H1 (cell line): ENCODE data around the gene RAB35. TPM values are rescaled to one million over a fixed set of nuclear protein-coding genes. Genes with fewer than 3 reads are reported as not detected.

Experiments
- CTCF ChIA-PET: fragments of 300-600 bp; sonication (Branson Sonifier 250); formaldehyde crosslinking; loops from one replicate; lab custom pipeline; 2021; ENCODE audit not compliant: partially characterized antibody; lab: Charles Lee
- POLR2A ChIA-PET: fragments of 300-600 bp; sonication (Branson Sonifier 250); formaldehyde crosslinking; loops from one replicate; lab custom pipeline; 2021; ENCODE audit warnings: inconsistent platforms; ENCODE audit not compliant: partially characterized antibody; lab: Charles Lee
- DNase-seq, 2 experiments: peaks; one replicate each; pipeline versions ENCODE4 v3.0.0 to v3.0.0-alpha.2; 2010 to 2022; ENCODE audit warnings: low spot score in 2 of 2, low read depth in 1 of 2, mixed read lengths in 1 of 2
- FAIRE-seq: peaks from 2 replicates; lab custom pipeline; 2011; peaks lifted over from hg19 to GRCh38; lab: Jason Lieb, UNC
- H2AFZ ChIP-seq: 2 replicates; pipeline ENCODE4 v1.8.1; 2012; ENCODE audit warnings: low read length, inconsistent platforms
- H2AK5ac ChIP-seq: 2 replicates; pipeline ENCODE4 v1.6.1; 2013; ENCODE audit warnings: low read depth, low read length
- H2BK120ac ChIP-seq: replicated peaks from 2 replicates; pipeline ENCODE3; 2013; ENCODE audit warnings: low read depth, low read length, inconsistent platforms
- H2BK12ac ChIP-seq: 2 replicates; pipeline ENCODE4 v1.6.1; 2013; ENCODE audit warnings: low read depth, low read length
- H2BK15ac ChIP-seq: 2 replicates; pipeline ENCODE4 v1.6.1; 2013; ENCODE audit warnings: low read length
- H2BK20ac ChIP-seq: 2 replicates; pipeline ENCODE4 v1.6.1; 2013; ENCODE audit warnings: low read length
- H2BK5ac ChIP-seq: 2 replicates; pipeline ENCODE4 v1.6.1; 2013; ENCODE audit warnings: low read depth, low read length
- H3K14ac ChIP-seq: 2 replicates; pipeline ENCODE4 v1.6.1; 2013; ENCODE audit warnings: inconsistent platforms; ENCODE audit not compliant: insufficient read length
- H3K18ac ChIP-seq: 2 replicates; pipeline ENCODE4 v1.6.1; 2013; ENCODE audit warnings: low read length; ENCODE audit errors: extremely low read depth
- H3K23ac ChIP-seq: 2 replicates; pipeline ENCODE4 v1.6.1; 2013; ENCODE audit warnings: inconsistent platforms; ENCODE audit not compliant: insufficient read length
- H3K23me2 ChIP-seq: 2 replicates; pipeline ENCODE4 v1.6.1; 2013; ENCODE audit warnings: low read depth, low read length
- H3K27ac ChIP-seq: 2 replicates; pipeline ENCODE4 v1.6.1; 2011; ENCODE audit warnings: low read depth, low read length, inconsistent platforms
- H3K27me3 ChIP-seq, 4 experiments: replicated peaks in 1 of 4; 1 replicate in 1 of 4; 2 replicates in 3 of 4; pipeline versions ENCODE4 v1.6.1 to v1.8.1; 2011 to 2013; ENCODE audit warnings: low read length in 3 of 4, mild to moderate bottlenecking in 3 of 4, inconsistent platforms in 2 of 4, mixed read lengths in 2 of 4, moderate library complexity in 1 of 4; ENCODE audit not compliant: control insufficient read depth in 3 of 4, insufficient read depth in 3 of 4; ENCODE audit errors: extremely low read depth in 1 of 4
- H3K36me3 ChIP-seq, 4 experiments: 2 replicates each; pipeline versions ENCODE4 v1.6.1 to v1.8.1; 2011 to 2013; ENCODE audit warnings: mild to moderate bottlenecking in 4 of 4, low read length in 3 of 4, moderate library complexity in 2 of 4, control low read depth in 1 of 4, inconsistent platforms in 1 of 4; ENCODE audit not compliant: insufficient read depth in 4 of 4, control insufficient read depth in 2 of 4
- H3K4ac ChIP-seq: replicated peaks from 2 replicates; pipeline ENCODE3; 2013; ENCODE audit warnings: low read length, low read depth, mixed read lengths, inconsistent platforms; ENCODE audit not compliant: insufficient read length
- H3K4me1 ChIP-seq, 4 experiments: replicated peaks in 1 of 4; 1 replicate in 1 of 4; 2 replicates in 3 of 4; pipeline versions ENCODE4 v1.6.1 to v1.8.1; 2011 to 2013; ENCODE audit warnings: low read length in 3 of 4, inconsistent platforms in 2 of 4, mixed read lengths in 1 of 4; ENCODE audit not compliant: insufficient read depth in 4 of 4, control insufficient read depth in 3 of 4
- H3K4me2 ChIP-seq, 2 experiments: 2 replicates each; pipeline versions ENCODE4 v1.6.1 to v1.8.1; 2011 to 2013; ENCODE audit warnings: low read depth in 2 of 2, low read length in 2 of 2, control low read depth in 1 of 2, inconsistent platforms in 1 of 2, mild to moderate bottlenecking in 1 of 2; ENCODE audit not compliant: insufficient read depth in 1 of 2
- H3K4me3 ChIP-seq, 4 experiments: fragments of 200-600, 300-600 bp in 1 of 4; sonication (generic), shearing (Covaris generic), sonication (Bioruptor Twin) in 1 of 4; 2 replicates each; pipeline versions ENCODE4 v1.5.1 to v1.8.1; 2011 to 2016; ENCODE audit warnings: low read length in 4 of 4, low read depth in 3 of 4, control low read depth in 2 of 4, inconsistent platforms in 2 of 4, mild to moderate bottlenecking in 2 of 4, mixed read lengths in 1 of 4, moderate library complexity in 1 of 4; ENCODE audit not compliant: insufficient read depth in 2 of 4; ENCODE audit errors: extremely low read depth in 1 of 4
- H3K56ac ChIP-seq: replicated peaks from 2 replicates; pipeline ENCODE3; 2013; ENCODE audit warnings: low read depth, mild to moderate bottlenecking, mixed read lengths, low read length, inconsistent platforms; ENCODE audit not compliant: insufficient read length
- H3K79me1 ChIP-seq: 2 replicates; pipeline ENCODE4 v1.6.1; 2013; ENCODE audit warnings: low read depth, low read length, control low read depth
- H3K79me2 ChIP-seq, 2 experiments: 2 replicates each; pipeline versions ENCODE4 v1.6.1 to v1.8.1; 2012 to 2013; ENCODE audit warnings: low read length in 2 of 2, mild to moderate bottlenecking in 2 of 2, inconsistent platforms in 1 of 2; ENCODE audit not compliant: insufficient read depth in 2 of 2, control insufficient read depth in 1 of 2
- H3K9ac ChIP-seq, 4 experiments: replicated peaks in 1 of 4; 1 replicate in 1 of 4; 2 replicates in 3 of 4; pipeline versions ENCODE4 v1.6.1 to v1.8.1; 2011 to 2013; ENCODE audit warnings: low read depth in 3 of 4, low read length in 3 of 4, control low read depth in 2 of 4, mild to moderate bottlenecking in 2 of 4, moderate library complexity in 2 of 4, inconsistent platforms in 1 of 4; ENCODE audit errors: extremely low read depth in 1 of 4
- H3K9me3 ChIP-seq, 2 experiments: 2 replicates each; pipeline versions ENCODE4 v1.6.1 to v1.8.1; 2012 to 2013; ENCODE audit warnings: mild to moderate bottlenecking in 2 of 2, moderate library complexity in 2 of 2, control low read depth in 1 of 2, inconsistent platforms in 1 of 2, low read depth in 1 of 2, low read length in 1 of 2, mixed read lengths in 1 of 2; ENCODE audit not compliant: insufficient read depth in 2 of 2
- H4K20me1 ChIP-seq, 2 experiments: replicated peaks in 1 of 2; 2 replicates each; pipeline versions ENCODE3 to v1.8.1; 2011 to 2013; ENCODE audit warnings: inconsistent platforms in 2 of 2, low read length in 2 of 2, mild to moderate bottlenecking in 1 of 2; ENCODE audit not compliant: insufficient read depth in 2 of 2, control insufficient read depth in 1 of 2
- H4K5ac ChIP-seq: 2 replicates; pipeline ENCODE4 v1.6.1; 2013; ENCODE audit warnings: low read length, low read depth, mixed read lengths, inconsistent platforms; ENCODE audit not compliant: insufficient read length
- H4K8ac ChIP-seq: 2 replicates; pipeline ENCODE4 v1.8.0; 2013; ENCODE audit warnings: mild to moderate bottlenecking, moderate library complexity, low read length, inconsistent platforms; ENCODE audit not compliant: insufficient read depth; ENCODE audit errors: extremely low read depth
- H4K91ac ChIP-seq: replicated peaks from 2 replicates; pipeline ENCODE3; 2013; ENCODE audit warnings: low read length, mixed read lengths, inconsistent platforms; ENCODE audit not compliant: insufficient read length
- CHD1 ChIP-seq: IDR thresholded peaks from 2 replicates; pipeline ENCODE4 v1.6.1; 2012; ENCODE audit warnings: low read depth, low read length, improper control_type of control experiment
- JUN ChIP-seq: IDR thresholded peaks from 2 replicates; pipeline ENCODE4 v1.6.1; 2011; ENCODE audit warnings: low read depth, mild to moderate bottlenecking, improper control_type of control experiment, low read length
- POLR2A ChIP-seq, 2 experiments: IDR thresholded peaks; 1 replicate in 1 of 2; 2 replicates in 1 of 2; pipeline ENCODE4 v1.6.1; 2011; ENCODE audit warnings: low read depth in 2 of 2, low read length in 2 of 2, mild to moderate bottlenecking in 2 of 2; ENCODE audit errors: control extremely low read depth in 1 of 2
- WGBS, 2 experiments: shearing (Covaris generic) in 1 of 2; methylation state at CpG; one replicate each; pipeline versions ENCODE4 v1.1.6 to v1.1.7; 2013 to 2015; ENCODE audit warnings: low lambda C conversion rate in 2 of 2, mixed read lengths in 2 of 2, inconsistent platforms in 1 of 2, low coverage in 1 of 2, missing lambda C conversion rate in 1 of 2; ENCODE audit not compliant: insufficient replicate concordance in 2 of 2, insufficient coverage in 1 of 2, insufficient read length in 1 of 2; ENCODE audit errors: extremely low coverage in 1 of 2, missing lambda C conversion rate in 1 of 2; 5-methylcytosine and 5-hydroxymethylcytosine counted together
- polyA plus RNA-seq, 7 experiments: library from polyadenylated mRNA; depleted of rRNA in 3 of 7; stranded (reverse) in 5 of 7; unstranded in 2 of 7; fragments of >200 nt in 5 of 7; fragments of 200-250 nt in 2 of 7; gene quantifications; 1 replicate in 5 of 7; 2 replicates in 1 of 7; 4 replicates in 1 of 7; pipeline versions ENCODE4 v1.2.1 to v1.2.3, GENCODE V29; 2011 to 2013; ENCODE audit warnings: missing spikeins in 2 of 7, mixed read lengths in 2 of 7
- total RNA-seq: library from RNA; stranded (reverse); fragmentation: NEBNext Ultra II Directional; extraction: Animal tissue kit (Norgen Biotek cat#: 25700); gene quantifications from 2 replicates; pipeline ENCODE4 v1.2.1, GENCODE V29; 2021
- TF ChIP-seq, protein P1 (sequence below), 3 experiments: IDR thresholded peaks; 1 replicate in 2 of 3; 2 replicates in 1 of 3; pipeline versions ENCODE4 v1.5.1 to v1.6.1; 2011; ENCODE audit warnings: low read length in 3 of 3, mild to moderate bottlenecking in 3 of 3, inconsistent platforms in 2 of 3, low read depth in 1 of 3, moderate library complexity in 1 of 3; ENCODE audit not compliant: insufficient read depth in 1 of 3; ENCODE audit errors: control extremely low read depth in 1 of 3

The RAB35 gene
- total and polyA plus RNA-seq, 2 of the 8 experiments (the other 6 are each of a cell fraction or from before 2014, with no cell fraction given) = 33.4 to 39.0 TPM

DNA sequence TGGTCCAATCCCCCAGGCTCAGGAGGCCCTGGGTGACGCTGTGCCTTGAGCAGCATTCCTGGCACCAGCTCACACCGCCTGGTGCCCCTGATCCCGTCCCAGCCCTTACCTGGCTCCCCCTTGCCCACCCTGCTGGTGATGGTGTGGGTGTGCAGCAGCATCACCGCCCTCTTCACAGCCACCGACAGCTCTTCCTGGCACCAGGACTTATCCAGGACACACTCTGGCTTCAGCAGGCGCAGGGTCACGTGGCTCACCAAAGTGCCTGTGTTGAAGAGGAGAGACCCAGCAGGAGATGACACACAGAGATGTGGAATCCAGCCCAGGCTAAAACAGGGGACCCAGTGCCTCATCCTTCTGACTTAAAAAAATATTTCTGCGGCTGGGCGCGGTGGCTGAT is 41.8 kb upstream of the RAB35 start:
- Histone ChIP-seq H2BK120ac (no peak overlapping the region), H3K56ac (no peak overlapping the region), H2BK5ac (no peak overlapping the region), H3K4me3 (no peak overlapping the region), H3K4ac (no peak overlapping the region), H2BK20ac (no peak overlapping the region), H3K27ac (no peak overlapping the region; the same call in 1 of the 2 replicates), H3K27me3 (no peaks in the 10 kb centered on the region), H4K5ac (no peak overlapping the region), H4K91ac (no peak overlapping the region), H3K36me3 (peaks cover 66 to 98% (median 92%) of the 10 kb centered on the region in 4 experiments), H4K20me1 (peaks cover 3 to 16% of the 10 kb centered on the region in 2 experiments), H3K14ac (no peak overlapping the region), H4K8ac (no peak overlapping the region), H2BK15ac (no peak overlapping the region), H2AFZ (no peak overlapping the region), H3K23ac (no peak overlapping the region), H3K79me2 (no peaks in the 10 kb centered on the region), H3K18ac (no peak overlapping the region), H3K4me2 (no peak overlapping the region), H3K9me3 (no peaks in the 10 kb centered on the region), H3K23me2 (no peaks in the 10 kb centered on the region), H2BK12ac (no peak overlapping the region), H3K9ac (no peak overlapping the region), H2AK5ac (no peak overlapping the region), H3K4me1 (no peaks in the 10 kb centered on the region), H3K79me1 (peaks cover 2% of the 10 kb centered on the region; the same call in 1 of the 2 replicates)
- 96% methylated on average over 10 of the region's 10 CpGs; no CpG with 5 or more reads in 1 of the 2 experiments for WGBS, 2 experiments
- FAIRE-seq = no peak
- ChIA-PET CTCF (interaction anchor here (0.8 to 1.2 kb wide), 3 partner anchors 13 to 70 kb away, joined by 3 read pairs; no protein-coding TSS in a partner anchor), POLR2A (interaction anchor here (1.0 to 11.2 kb wide), 10 partner anchors 10 to 134 kb away, joined by 3 to 82 read pairs (median 4); partner anchors contain the start of genes GCN1, RNU4-1 and RPLP0)
- DNase-seq = no peak
- TF ChIP-seq, protein P1, sequence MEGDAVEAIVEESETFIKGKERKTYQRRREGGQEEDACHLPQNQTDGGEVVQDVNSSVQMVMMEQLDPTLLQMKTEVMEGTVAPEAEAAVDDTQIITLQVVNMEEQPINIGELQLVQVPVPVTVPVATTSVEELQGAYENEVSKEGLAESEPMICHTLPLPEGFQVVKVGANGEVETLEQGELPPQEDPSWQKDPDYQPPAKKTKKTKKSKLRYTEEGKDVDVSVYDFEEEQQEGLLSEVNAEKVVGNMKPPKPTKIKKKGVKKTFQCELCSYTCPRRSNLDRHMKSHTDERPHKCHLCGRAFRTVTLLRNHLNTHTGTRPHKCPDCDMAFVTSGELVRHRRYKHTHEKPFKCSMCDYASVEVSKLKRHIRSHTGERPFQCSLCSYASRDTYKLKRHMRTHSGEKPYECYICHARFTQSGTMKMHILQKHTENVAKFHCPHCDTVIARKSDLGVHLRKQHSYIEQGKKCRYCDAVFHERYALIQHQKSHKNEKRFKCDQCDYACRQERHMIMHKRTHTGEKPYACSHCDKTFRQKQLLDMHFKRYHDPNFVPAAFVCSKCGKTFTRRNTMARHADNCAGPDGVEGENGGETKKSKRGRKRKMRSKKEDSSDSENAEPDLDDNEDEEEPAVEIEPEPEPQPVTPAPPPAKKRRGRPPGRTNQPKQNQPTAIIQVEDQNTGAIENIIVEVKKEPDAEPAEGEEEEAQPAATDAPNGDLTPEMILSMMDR (IDR thresholded peaks at IDR 0.05; ENCODE audit: control extremely low read depth in 1 of 3, insufficient read depth in 1 of 3, low read depth in 1 of 3, low read length in 3 of 3) = peak in 1 of 3 experiments; percentile 4; a peak in 1 of 4 replicates
- TF ChIP-seq POLR2A (IDR thresholded peaks at IDR 0.05; ENCODE audit: control extremely low read depth in 1 of 2, low read depth in 2 of 2, low read length in 2 of 2) = no peak
- TF ChIP-seq CHD1 = no peak
- TF ChIP-seq JUN = no peak
